ENCODE results near the gene ITGA5. TPM values are rescaled to one million over a fixed set of nuclear protein-coding genes. Genes with fewer than 3 reads are reported as not detected.

ITGA5 gene
- 192 TPM for total RNA-seq

- peak in 1 of 3 donors; percentile 14 for DNase-seq (ENCODE audit: low read depth in 2 of 3, low spot score in 2 of 3)
Observed at GRCh38 chr12:54419088-54419887, at the start of gene ITGA5. TSS of gene ITGA5 (minus strand) at chr12:54419266. CDS start at chr12:54419198, 68 bp downstream.

GRCh38 chr12:54465857-54466523 is 46.9 kb upstream of the ITGA5 start:
- DNase-seq (ENCODE audit: low read depth in 2 of 3, low spot score in 2 of 3): no peak

GRCh38 chr12:54463484-54463883 is 44.4 kb upstream of the ITGA5 start:
- DNase-seq (ENCODE audit: low read depth in 2 of 3, low spot score in 2 of 3): no peak

- DNase-seq (ENCODE audit: low read depth in 2 of 3, low spot score in 2 of 3): peak in 1 of 3 donors; percentile 22
Observed at GRCh38 chr12:54463034-54463433, 44.0 kb upstream of the ITGA5 start.

GRCh38 chr12:54460317-54460923 is 41.4 kb upstream of the ITGA5 start:
- DNase-seq (ENCODE audit: low read depth in 2 of 3, low spot score in 2 of 3): no peak

- DNase-seq (ENCODE audit: low read depth in 2 of 3, low spot score in 2 of 3): no peak
Observed at GRCh38 chr12:54459355-54459754, 40.3 kb upstream of the ITGA5 start.

GRCh38 chr12:54455760-54456469 is 36.8 kb upstream of the ITGA5 start:
- DNase-seq (ENCODE audit: low read depth in 2 of 3, low spot score in 2 of 3): no peak

- DNase-seq (ENCODE audit: low read depth in 2 of 3, low spot score in 2 of 3): no peak
Observed at GRCh38 chr12:54452628-54453027, 33.6 kb upstream of the ITGA5 start.

GRCh38 chr12:54448344-54448743 is 29.3 kb upstream of the ITGA5 start:
- DNase-seq (ENCODE audit: low read depth in 2 of 3, low spot score in 2 of 3): peak in 1 of 3 donors; percentile 39

GRCh38 chr12:54447917-54448316 is 28.9 kb upstream of the ITGA5 start:
- DNase-seq (ENCODE audit: low read depth in 2 of 3, low spot score in 2 of 3): no peak

- DNase-seq (ENCODE audit: low read depth in 2 of 3, low spot score in 2 of 3): no peak
Observed at GRCh38 chr12:54444206-54444605, 25.1 kb upstream of the ITGA5 start.

- DNase-seq (ENCODE audit: low read depth in 2 of 3, low spot score in 2 of 3): no peak
Observed at GRCh38 chr12:54443446-54443845, 24.4 kb upstream of the ITGA5 start.

- no peak for DNase-seq (ENCODE audit: low read depth in 2 of 3, low spot score in 2 of 3)
Observed at GRCh38 chr12:54442961-54443360, 23.9 kb upstream of the ITGA5 start.

- DNase-seq (ENCODE audit: low read depth in 2 of 3, low spot score in 2 of 3): no peak
Observed at GRCh38 chr12:54442099-54442498, 23.0 kb upstream of the ITGA5 start.

- DNase-seq (ENCODE audit: low read depth in 2 of 3, low spot score in 2 of 3): peak in 1 of 3 donors; percentile 72
Observed at GRCh38 chr12:54439521-54440255, 20.6 kb upstream of the ITGA5 start.

GRCh38 chr12:54439096-54439495 is 20.0 kb upstream of the ITGA5 start:
- DNase-seq (ENCODE audit: low read depth in 2 of 3, low spot score in 2 of 3): no peak

- DNase-seq (ENCODE audit: low read depth in 2 of 3, low spot score in 2 of 3): no peak
Observed at GRCh38 chr12:54438517-54438916, 19.5 kb upstream of the ITGA5 start.

- no peak for DNase-seq (ENCODE audit: low read depth in 2 of 3, low spot score in 2 of 3)
Observed at GRCh38 chr12:54437697-54438096, 18.6 kb upstream of the ITGA5 start.

GRCh38 chr12:54437243-54437642 is 18.2 kb upstream of the ITGA5 start:
- DNase-seq (ENCODE audit: low read depth in 2 of 3, low spot score in 2 of 3): no peak

GRCh38 chr12:54432815-54433164 is 13.7 kb upstream of the ITGA5 start:
- no peak for DNase-seq (ENCODE audit: low read depth in 2 of 3, low spot score in 2 of 3)

Measured in hematopoietic multipotent progenitor cell (in vitro differentiated cells).